ENCODE results near the gene TBX1. TPM values are rescaled to one million over a fixed set of nuclear protein-coding genes. Genes with fewer than 3 reads are reported as not detected.

The TBX1 gene
- total RNA-seq, 1 donor from 2014 or later, result not detected

DNA sequence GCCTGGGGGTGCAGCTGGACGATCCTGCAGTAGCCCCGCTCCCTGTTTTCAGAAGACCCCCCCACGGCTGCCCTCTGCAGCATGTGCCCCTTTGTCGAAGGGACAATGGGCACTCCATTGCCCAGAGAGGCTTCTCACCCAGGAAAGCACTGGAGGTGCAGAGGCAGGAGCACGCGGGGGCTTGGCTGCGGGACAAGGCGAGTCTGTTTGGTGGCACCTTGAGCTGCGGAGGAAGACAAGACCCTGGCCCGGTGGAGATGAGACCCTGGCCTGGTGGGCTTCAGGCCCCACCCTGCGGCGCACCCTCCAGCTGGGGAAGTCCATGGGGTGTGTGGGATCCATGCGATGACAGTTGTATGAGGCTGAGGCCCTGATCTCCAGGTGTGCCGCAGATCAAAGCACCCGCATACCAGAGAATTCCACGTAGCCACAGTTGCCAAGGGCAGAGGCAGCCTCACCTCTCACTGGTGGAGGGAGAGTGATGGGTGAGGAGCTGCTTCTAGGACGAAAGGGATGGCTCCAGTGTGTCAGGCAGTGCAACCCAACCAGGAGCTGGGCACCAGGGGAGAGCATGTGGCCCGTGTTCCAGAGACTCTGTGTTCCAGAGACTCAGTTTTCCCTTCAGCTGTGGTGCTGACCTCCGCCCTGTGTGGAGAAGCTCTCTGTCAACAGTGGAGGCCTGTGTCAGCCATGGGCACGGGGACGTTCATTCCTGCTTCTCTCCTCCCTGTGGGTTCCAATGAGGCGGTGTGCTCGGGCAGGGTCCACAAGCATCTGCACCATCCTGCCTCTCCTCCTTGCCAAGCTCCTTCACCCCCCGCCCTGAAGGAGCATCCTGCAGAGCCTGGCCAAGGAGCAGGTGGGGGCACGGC lies 10.0 kb downstream of the TBX1 start:
- Histone ChIP-seq H4K20me1 (ENCODE audit: low read depth) (peaks cover 23% of the 10 kb centered on the region), H3K79me2 (ENCODE audit: low read depth) (no peaks in the 10 kb centered on the region), H3K27me3 (peaks cover 97% of the 10 kb centered on the region), H3K4me1 (no peaks in the 10 kb centered on the region), H2AFZ (replicated peaks) (no peak overlapping the region), H3K27ac (no peak overlapping the region), H3K9me3 (ENCODE audit: low read depth) (no peaks in the 10 kb centered on the region), H3K36me3 (no peaks in the 10 kb centered on the region), H3K4me2 (no peak overlapping the region), H3F3A (ENCODE audit: low read depth) (peaks cover 5% of the 10 kb centered on the region), H3K9ac (no peak overlapping the region), H3K4me3 (no peak overlapping the region)
- H3K27me3 Mint-ChIP-seq (ENCODE audit: insufficient read depth, low read depth), result peaks cover 37% of the 10 kb centered on the region
- no peak for TF ChIP-seq EZH2 (IDR thresholded peaks at IDR 0.05)
- TF ChIP-seq, protein P1, sequence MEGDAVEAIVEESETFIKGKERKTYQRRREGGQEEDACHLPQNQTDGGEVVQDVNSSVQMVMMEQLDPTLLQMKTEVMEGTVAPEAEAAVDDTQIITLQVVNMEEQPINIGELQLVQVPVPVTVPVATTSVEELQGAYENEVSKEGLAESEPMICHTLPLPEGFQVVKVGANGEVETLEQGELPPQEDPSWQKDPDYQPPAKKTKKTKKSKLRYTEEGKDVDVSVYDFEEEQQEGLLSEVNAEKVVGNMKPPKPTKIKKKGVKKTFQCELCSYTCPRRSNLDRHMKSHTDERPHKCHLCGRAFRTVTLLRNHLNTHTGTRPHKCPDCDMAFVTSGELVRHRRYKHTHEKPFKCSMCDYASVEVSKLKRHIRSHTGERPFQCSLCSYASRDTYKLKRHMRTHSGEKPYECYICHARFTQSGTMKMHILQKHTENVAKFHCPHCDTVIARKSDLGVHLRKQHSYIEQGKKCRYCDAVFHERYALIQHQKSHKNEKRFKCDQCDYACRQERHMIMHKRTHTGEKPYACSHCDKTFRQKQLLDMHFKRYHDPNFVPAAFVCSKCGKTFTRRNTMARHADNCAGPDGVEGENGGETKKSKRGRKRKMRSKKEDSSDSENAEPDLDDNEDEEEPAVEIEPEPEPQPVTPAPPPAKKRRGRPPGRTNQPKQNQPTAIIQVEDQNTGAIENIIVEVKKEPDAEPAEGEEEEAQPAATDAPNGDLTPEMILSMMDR (IDR thresholded peaks at IDR 0.05), result no peak
- no peak for TF ChIP-seq EZH2phosphoT487 (IDR thresholded peaks at IDR 0.05)
- DNase-seq (ENCODE audit: low spot score), result no peak
- no peak overlapping the region for H3K27ac Mint-ChIP-seq
- no peak overlapping the region for H3K4me3 Mint-ChIP-seq
- peaks cover 4% of the 10 kb centered on the region for H3K9me3 Mint-ChIP-seq
- peaks cover 15% of the 10 kb centered on the region for H3K4me1 Mint-ChIP-seq
- no peaks in the 10 kb centered on the region for H3K36me3 Mint-ChIP-seq

DNA sequence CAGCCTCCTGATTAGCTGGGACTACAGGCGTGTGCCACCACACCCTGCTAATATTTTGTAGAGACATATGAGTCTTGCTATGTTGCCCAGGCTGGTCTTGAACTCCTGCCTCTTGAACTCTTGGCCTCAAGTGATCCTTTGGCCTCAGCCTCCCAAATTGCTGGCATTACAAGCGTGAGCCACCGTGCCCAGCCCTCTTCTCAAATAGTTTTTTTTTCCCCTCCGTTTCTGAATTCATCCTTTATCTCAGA lies 11.8 kb downstream of the TBX1 start:
- Mint-ChIP-seq H3K27ac (no peak overlapping the region), H3K4me1 (peaks cover 15% of the 10 kb centered on the region), H3K9me3 (peaks cover 4% of the 10 kb centered on the region), H3K36me3 (no peaks in the 10 kb centered on the region), H3K27me3 (ENCODE audit: insufficient read depth, low read depth) (peaks cover 32% of the 10 kb centered on the region), H3K4me3 (no peak overlapping the region)
- Histone ChIP-seq H3K4me3 (no peak overlapping the region), H3F3A (ENCODE audit: low read depth) (peaks cover 5% of the 10 kb centered on the region), H3K27me3 (peaks cover 79% of the 10 kb centered on the region), H2AFZ (replicated peaks) (no peak overlapping the region), H3K79me2 (ENCODE audit: low read depth) (no peaks in the 10 kb centered on the region), H3K27ac (no peak overlapping the region), H3K4me1 (no peaks in the 10 kb centered on the region), H4K20me1 (ENCODE audit: low read depth) (peaks cover 12% of the 10 kb centered on the region), H3K36me3 (no peaks in the 10 kb centered on the region), H3K9ac (no peak overlapping the region), H3K9me3 (ENCODE audit: low read depth) (no peaks in the 10 kb centered on the region), H3K4me2 (no peak overlapping the region)
- DNase-seq (ENCODE audit: low spot score), result no peak
- TF ChIP-seq EZH2 (IDR thresholded peaks at IDR 0.05) (no peak), EZH2phosphoT487 (IDR thresholded peaks at IDR 0.05) (no peak)
- TF ChIP-seq, protein P1 (IDR thresholded peaks at IDR 0.05), result no peak

- no peaks in the 10 kb centered on the region for H3K9me3 ChIP-seq (ENCODE audit: low read depth)
- no peaks in the 10 kb centered on the region for H3K36me3 ChIP-seq
- Mint-ChIP-seq H3K27ac (peak overlapping the region; percentile 14), H3K4me1 (peaks cover 10% of the 10 kb centered on the region), H3K9me3 (peaks cover 4% of the 10 kb centered on the region), H3K27me3 (ENCODE audit: insufficient read depth, low read depth) (peaks cover 29% of the 10 kb centered on the region), H3K4me3 (no peak overlapping the region), H3K36me3 (no peaks in the 10 kb centered on the region)
- no peak overlapping the region for H3K9ac ChIP-seq
- no peak overlapping the region for H3K4me3 ChIP-seq
- peaks cover 74% of the 10 kb centered on the region for H3K27me3 ChIP-seq
- H2AFZ ChIP-seq (replicated peaks), result no peak overlapping the region
- no peak for DNase-seq (ENCODE audit: low spot score)
- peaks cover 7% of the 10 kb centered on the region for H4K20me1 ChIP-seq (ENCODE audit: low read depth)
- no peak overlapping the region for H3K27ac ChIP-seq
- H3K4me2 ChIP-seq, result no peak overlapping the region
- TF ChIP-seq EZH2 (IDR thresholded peaks at IDR 0.05) (peak; percentile 29), EZH2phosphoT487 (IDR thresholded peaks at IDR 0.05) (no peak)
- TF ChIP-seq, protein P1 (IDR thresholded peaks at IDR 0.05), result no peak
- no peaks in the 10 kb centered on the region for H3F3A ChIP-seq (ENCODE audit: low read depth)
- no peaks in the 10 kb centered on the region for H3K79me2 ChIP-seq (ENCODE audit: low read depth)
- no peaks in the 10 kb centered on the region for H3K4me1 ChIP-seq
Observed at GRCh38 chr22:19772673-19773469, 12.3 kb downstream of the TBX1 start.

All from neural progenitor cell (in vitro differentiated cells).